ENCODE data around the gene DTX4.

Gene DTX4

GRCh38 chr11:59144579-59145345 is 27.2 kb upstream of the DTX4 start:
- peak overlapping the region; percentile 96 for H3K4me2 ChIP-seq (ENCODE audit: low read depth, low read length, poor library complexity, severe bottlenecking)
- H3F3A ChIP-seq (ENCODE audit: insufficient read depth), result peaks cover 49% of the 10 kb centered on the region
- H3K4me3 ChIP-seq (ENCODE audit: insufficient read depth, low read length, poor library complexity, severe bottlenecking), result peak overlapping the region; percentile 96
- peak overlapping the region; percentile 90 for H3K9ac ChIP-seq (ENCODE audit: low read length)
- no peaks in the 10 kb centered on the region for H4K20me1 ChIP-seq (ENCODE audit: low read depth, low read length)
- peaks cover 50% of the 10 kb centered on the region for H3K79me2 ChIP-seq (ENCODE audit: insufficient read depth, low read length)
- peak overlapping the region; percentile 96 for H3K27ac ChIP-seq (ENCODE audit: low read depth, low read length)
- H3K9me2 ChIP-seq (replicated peaks; ENCODE audit: insufficient read depth, low read length), result no peaks in the 10 kb centered on the region
- H3K9me3 ChIP-seq (ENCODE audit: insufficient read depth, low read length), result no peaks in the 10 kb centered on the region
- peak overlapping the region; percentile 44 for H2AFZ ChIP-seq (ENCODE audit: low read depth, low read length, severe bottlenecking)
- no peaks in the 10 kb centered on the region for H3K27me3 ChIP-seq (ENCODE audit: low read length)
- H3K36me3 ChIP-seq (ENCODE audit: low read length), result peaks cover 35% of the 10 kb centered on the region
- TF ChIP-seq EZH2phosphoT487 (conservative IDR thresholded peaks at IDR 0.05; ENCODE audit: low read length), result no peak
- TF ChIP-seq CTCF (IDR thresholded peaks at IDR 0.05; ENCODE audit: insufficient read depth, low read length, poor library complexity, severe bottlenecking), result peak; percentile 46

- H3F3A ChIP-seq (ENCODE audit: insufficient read depth), result peaks cover 56% of the 10 kb centered on the region
- no peaks in the 10 kb centered on the region for H3K9me2 ChIP-seq (replicated peaks; ENCODE audit: insufficient read depth, low read length)
- no peak for TF ChIP-seq EZH2phosphoT487 (conservative IDR thresholded peaks at IDR 0.05; ENCODE audit: low read length)
- no peak for TF ChIP-seq CTCF (IDR thresholded peaks at IDR 0.05; ENCODE audit: insufficient read depth, low read length, poor library complexity, severe bottlenecking)
- peak overlapping the region; percentile 96 for H3K4me2 ChIP-seq (ENCODE audit: low read depth, low read length, poor library complexity, severe bottlenecking)
- peak overlapping the region; percentile 96 for H3K4me3 ChIP-seq (ENCODE audit: insufficient read depth, low read length, poor library complexity, severe bottlenecking)
- H3K27me3 ChIP-seq (ENCODE audit: low read length), result no peaks in the 10 kb centered on the region
- no peaks in the 10 kb centered on the region for H3K9me3 ChIP-seq (ENCODE audit: insufficient read depth, low read length)
- H3K27ac ChIP-seq (ENCODE audit: low read depth, low read length), result peak overlapping the region; percentile 96
- H3K79me2 ChIP-seq (ENCODE audit: insufficient read depth, low read length), result peaks cover 56% of the 10 kb centered on the region
- H2AFZ ChIP-seq (ENCODE audit: low read depth, low read length, severe bottlenecking), result no peak overlapping the region
- H3K36me3 ChIP-seq (ENCODE audit: low read length), result peaks cover 43% of the 10 kb centered on the region
- H4K20me1 ChIP-seq (ENCODE audit: low read depth, low read length), result no peaks in the 10 kb centered on the region
- H3K9ac ChIP-seq (ENCODE audit: low read length), result peak overlapping the region; percentile 90
Measured at GRCh38 chr11:59145534-59145933, 26.4 kb upstream of the DTX4 start.

- H3F3A ChIP-seq (ENCODE audit: insufficient read depth), result peaks cover 75% of the 10 kb centered on the region
- no peak overlapping the region for H3K4me2 ChIP-seq (ENCODE audit: low read depth, low read length, poor library complexity, severe bottlenecking)
- H3K9me3 ChIP-seq (ENCODE audit: insufficient read depth, low read length), result no peaks in the 10 kb centered on the region
- no peaks in the 10 kb centered on the region for H4K20me1 ChIP-seq (ENCODE audit: low read depth, low read length)
- H3K36me3 ChIP-seq (ENCODE audit: low read length), result peaks cover 62% of the 10 kb centered on the region
- no peak overlapping the region for H3K9ac ChIP-seq (ENCODE audit: low read length)
- H3K27me3 ChIP-seq (ENCODE audit: low read length), result no peaks in the 10 kb centered on the region
- TF ChIP-seq EZH2phosphoT487 (conservative IDR thresholded peaks at IDR 0.05; ENCODE audit: low read length), result no peak
- no peak for TF ChIP-seq CTCF (IDR thresholded peaks at IDR 0.05; ENCODE audit: insufficient read depth, low read length, poor library complexity, severe bottlenecking)
- H3K27ac ChIP-seq (ENCODE audit: low read depth, low read length), result no peak overlapping the region
- peaks cover 46% of the 10 kb centered on the region for H3K79me2 ChIP-seq (ENCODE audit: insufficient read depth, low read length)
- no peaks in the 10 kb centered on the region for H3K9me2 ChIP-seq (replicated peaks; ENCODE audit: insufficient read depth, low read length)
- no peak overlapping the region for H2AFZ ChIP-seq (ENCODE audit: low read depth, low read length, severe bottlenecking)
- no peak overlapping the region for H3K4me3 ChIP-seq (ENCODE audit: insufficient read depth, low read length, poor library complexity, severe bottlenecking)
Measured at GRCh38 chr11:59151761-59152160, 20.2 kb upstream of the DTX4 start.

Measured in SU-DHL-6 (cell line).